AG10803 (cell line): ENCODE data around the gene ATP2B1.

Experiments used
- DNase-seq: peaks from one replicate; pipeline ENCODE4 v3.0.0; 2010; ENCODE audit warnings: low read depth
- H3K4me3 ChIP-seq: 2 replicates; pipeline ENCODE4 v1.5.1; 2011; ENCODE audit warnings: mild to moderate bottlenecking, low read length, control low read depth
- TF ChIP-seq, protein P1 (sequence below): conservative IDR thresholded peaks from 2 replicates; pipeline ENCODE4 v1.5.1; 2011; ENCODE audit warnings: mild to moderate bottlenecking, low read length, control low read depth, inconsistent platforms

ATP2B1 gene

DNA sequence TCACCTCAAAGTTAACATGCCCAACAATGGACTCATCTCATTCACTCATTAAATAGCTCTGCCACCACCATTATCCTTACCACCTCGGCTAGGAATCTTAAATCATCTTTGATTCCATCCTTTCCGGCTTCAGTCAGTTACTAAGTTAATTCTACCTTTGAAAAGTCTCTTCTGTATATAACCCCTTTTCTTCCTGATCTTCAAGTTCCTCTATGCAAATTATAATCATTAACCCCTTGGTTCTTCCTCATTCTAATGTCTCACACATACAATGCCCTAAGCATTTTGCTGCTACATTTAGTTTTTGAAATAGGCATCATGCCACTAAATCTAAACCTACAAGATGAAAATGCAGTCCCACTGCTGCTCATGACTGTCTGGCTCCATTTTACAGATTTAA, 51.6 kb downstream of the ATP2B1 start:
- no peak overlapping the region for H3K4me3 ChIP-seq
- TF ChIP-seq, protein P1, sequence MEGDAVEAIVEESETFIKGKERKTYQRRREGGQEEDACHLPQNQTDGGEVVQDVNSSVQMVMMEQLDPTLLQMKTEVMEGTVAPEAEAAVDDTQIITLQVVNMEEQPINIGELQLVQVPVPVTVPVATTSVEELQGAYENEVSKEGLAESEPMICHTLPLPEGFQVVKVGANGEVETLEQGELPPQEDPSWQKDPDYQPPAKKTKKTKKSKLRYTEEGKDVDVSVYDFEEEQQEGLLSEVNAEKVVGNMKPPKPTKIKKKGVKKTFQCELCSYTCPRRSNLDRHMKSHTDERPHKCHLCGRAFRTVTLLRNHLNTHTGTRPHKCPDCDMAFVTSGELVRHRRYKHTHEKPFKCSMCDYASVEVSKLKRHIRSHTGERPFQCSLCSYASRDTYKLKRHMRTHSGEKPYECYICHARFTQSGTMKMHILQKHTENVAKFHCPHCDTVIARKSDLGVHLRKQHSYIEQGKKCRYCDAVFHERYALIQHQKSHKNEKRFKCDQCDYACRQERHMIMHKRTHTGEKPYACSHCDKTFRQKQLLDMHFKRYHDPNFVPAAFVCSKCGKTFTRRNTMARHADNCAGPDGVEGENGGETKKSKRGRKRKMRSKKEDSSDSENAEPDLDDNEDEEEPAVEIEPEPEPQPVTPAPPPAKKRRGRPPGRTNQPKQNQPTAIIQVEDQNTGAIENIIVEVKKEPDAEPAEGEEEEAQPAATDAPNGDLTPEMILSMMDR, result no peak
- DNase-seq, result no peak

DNA sequence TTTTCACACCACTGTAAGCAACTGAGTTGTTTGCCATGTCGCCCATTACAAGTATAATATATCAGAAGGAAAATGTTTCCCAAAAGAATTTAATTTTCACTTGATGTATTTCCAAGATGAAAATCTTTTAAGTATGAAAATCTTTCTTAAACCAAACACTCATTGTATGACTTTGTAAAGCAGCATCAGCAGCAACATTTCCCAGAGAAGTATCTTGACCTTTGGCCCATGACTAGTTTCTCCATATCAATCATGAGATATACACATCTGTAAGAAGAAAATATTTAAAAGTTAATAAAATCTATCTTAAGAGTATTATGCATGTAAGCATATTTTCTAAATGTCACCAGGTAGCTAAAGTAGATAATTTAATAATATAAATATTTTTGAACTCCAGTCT, 52.8 kb downstream of the ATP2B1 start:
- DNase-seq, result no peak
- TF ChIP-seq, protein P1, result no peak

DNA sequence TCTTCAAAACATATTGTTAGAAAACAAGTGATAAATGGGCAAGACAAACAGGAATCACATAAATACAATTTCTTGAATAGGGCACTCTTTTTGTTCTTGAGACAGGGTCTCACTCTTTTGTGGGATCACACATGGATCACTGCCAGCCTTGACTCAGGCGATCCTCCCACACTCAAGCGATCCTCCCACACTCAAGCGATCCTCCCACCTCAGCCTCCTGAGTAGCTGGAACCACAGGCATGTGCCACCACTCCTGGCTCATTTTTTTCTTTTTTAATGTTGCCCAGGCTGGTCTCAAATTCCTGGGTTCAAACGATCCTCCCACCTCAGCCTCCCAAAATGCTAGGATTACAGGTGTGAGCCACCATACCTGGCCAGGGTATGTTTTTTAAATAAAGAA, 57.4 kb downstream of the ATP2B1 start:
- TF ChIP-seq, protein P1, result no peak
- H3K4me3 ChIP-seq, result no peak overlapping the region
- DNase-seq, result no peak

More for the DNA sequence above, 52.8 kb downstream of the ATP2B1 start:
- no peak overlapping the region for H3K4me3 ChIP-seq

- DNase-seq, result no peak
- TF ChIP-seq, protein P1, result no peak
- H3K4me3 ChIP-seq, result no peak overlapping the region
These were observed 58.4 kb downstream of the ATP2B1 start for GRCh38 chr12:89650239-89650638.

GRCh38 chr12:89649820-89650219, 58.8 kb downstream of the ATP2B1 start:
- H3K4me3 ChIP-seq, result no peak overlapping the region
- TF ChIP-seq, protein P1, result no peak
- DNase-seq, result no peak

- DNase-seq, result no peak
- TF ChIP-seq, protein P1, result no peak
- H3K4me3 ChIP-seq, result no peak overlapping the region
These were observed 59.5 kb downstream of the ATP2B1 start for GRCh38 chr12:89649139-89649538.

- TF ChIP-seq, protein P1, result no peak
- H3K4me3 ChIP-seq, result no peak overlapping the region
- no peak for DNase-seq
These were observed 60.3 kb downstream of the ATP2B1 start for GRCh38 chr12:89648211-89648930.
